WTC11 (cell line): ENCODE data around the gene ELANE. TPM values are rescaled to one million over a fixed set of nuclear protein-coding genes. Genes with fewer than 3 reads are reported as not detected.

Experiments used
- ATF2 ChIP-seq: sonication (generic); formaldehyde crosslinking; IDR thresholded peaks from 2 replicates; pipeline ENCODE4 v1.8.1; 2022; ENCODE audit warnings: low read depth, missing genetic modification reagents, borderline replicate concordance
- CDX4 ChIP-seq: fragments of 250-450 bp; sonication (Bioruptor Pico); IDR thresholded peaks from 2 replicates; pipeline ENCODE4 v1.9.0; 2021; ENCODE audit warnings: moderate library complexity, mild to moderate bottlenecking, inconsistent platforms, borderline replicate concordance
- ESRRA ChIP-seq: sonication (generic); formaldehyde crosslinking; IDR thresholded peaks from 2 replicates; pipeline ENCODE4 v1.8.1; 2022; ENCODE audit warnings: mild to moderate bottlenecking, missing genetic modification reagents, borderline replicate concordance
- FOXJ3 ChIP-seq: sonication (generic); formaldehyde crosslinking; IDR thresholded peaks from 2 replicates; pipeline ENCODE4 v1.9.0; 2021; ENCODE audit warnings: missing genetic modification reagents, mild to moderate bottlenecking, borderline replicate concordance
- FOXP4 ChIP-seq: sonication (generic); formaldehyde crosslinking; IDR thresholded peaks from 2 replicates; pipeline ENCODE4 v1.8.0; 2022; ENCODE audit warnings: mild to moderate bottlenecking, missing genetic modification reagents
- GABPB1 ChIP-seq: sonication (generic); formaldehyde crosslinking; IDR thresholded peaks from 2 replicates; pipeline ENCODE4 v1.8.1; 2023; ENCODE audit warnings: mild to moderate bottlenecking, missing genetic modification reagents
- HMGA2 ChIP-seq: fragments of 250-450 bp; sonication (Bioruptor Pico); IDR thresholded peaks from 2 replicates; pipeline ENCODE4 v1.4.0; 2021; ENCODE audit warnings: mild to moderate bottlenecking, moderate library complexity
- NR1H2 ChIP-seq: sonication (generic); formaldehyde crosslinking; IDR thresholded peaks from 2 replicates; pipeline ENCODE4 v1.9.0; 2021; ENCODE audit warnings: mild to moderate bottlenecking, moderate library complexity, missing genetic modification reagents
- RORB ChIP-seq: fragments of 250-450 bp; sonication (Bioruptor Pico); IDR thresholded peaks from 2 replicates; pipeline ENCODE4 v1.9.0; 2021; ENCODE audit warnings: mild to moderate bottlenecking
- SMAD3 ChIP-seq: sonication (generic); formaldehyde crosslinking; IDR thresholded peaks from 2 replicates; pipeline ENCODE4 v1.8.0; 2022; ENCODE audit warnings: missing genetic modification reagents, mild to moderate bottlenecking, borderline replicate concordance
- ZNF263 ChIP-seq: sonication (generic); formaldehyde crosslinking; IDR thresholded peaks from 2 replicates; pipeline ENCODE4 v1.8.1; 2022; ENCODE audit warnings: low read depth, mild to moderate bottlenecking, moderate library complexity, missing genetic modification reagents
- ZNF425 ChIP-seq: fragments of 250-450 bp; sonication (Bioruptor Pico); conservative IDR thresholded peaks from 2 replicates; pipeline ENCODE4 v1.9.0; 2021; ENCODE audit warnings: mild to moderate bottlenecking
- ZNF532 ChIP-seq: fragments of 250-450 bp; sonication (Bioruptor Pico); IDR thresholded peaks from 2 replicates; pipeline ENCODE4 v1.9.0; 2021; ENCODE audit warnings: mild to moderate bottlenecking, borderline replicate concordance
- total RNA-seq: library from RNA; stranded (reverse); gene quantifications from 3 replicates; pipeline ENCODE4 v1.2.3, GENCODE V29; 2021
- TF ChIP-seq, protein P1 (sequence below): sonication (generic); formaldehyde crosslinking; IDR thresholded peaks from 2 replicates; pipeline ENCODE4 v1.8.1; 2023; ENCODE audit warnings: mild to moderate bottlenecking, missing genetic modification reagents, moderate library complexity
- TF ChIP-seq, protein P2 (sequence below): sonication (generic); formaldehyde crosslinking; IDR thresholded peaks from 2 replicates; pipeline ENCODE4 v1.8.1; 2023; ENCODE audit warnings: mild to moderate bottlenecking, missing genetic modification reagents, borderline replicate concordance

ELANE gene
- total RNA-seq, 1 experiment from 2014 or later = not detected

- TF ChIP-seq ZNF532 (no peak), ESRRA (CRISPR knock-in tag) (0 out of 2 replicates have a peak, but pooled peaks have one; percentile 8), ATF2 (no peak), ZNF425 (CRISPR knock-in tag) (no peak), SMAD3 (CRISPR knock-in tag) (0 out of 2 replicates have a peak, but pooled peaks have one; percentile 32), RORB (CRISPR knock-in tag) (no peak), CDX4 (CRISPR knock-in tag) (no peak), FOXJ3 (CRISPR knock-in tag) (no peak), ZNF263 (CRISPR knock-in tag) (no peak), FOXP4 (peak; percentile 97), NR1H2 (CRISPR knock-in tag) (no peak), HMGA2 (CRISPR knock-in tag) (no peak), GABPB1 (no peak)
- TF ChIP-seq, protein P1, sequence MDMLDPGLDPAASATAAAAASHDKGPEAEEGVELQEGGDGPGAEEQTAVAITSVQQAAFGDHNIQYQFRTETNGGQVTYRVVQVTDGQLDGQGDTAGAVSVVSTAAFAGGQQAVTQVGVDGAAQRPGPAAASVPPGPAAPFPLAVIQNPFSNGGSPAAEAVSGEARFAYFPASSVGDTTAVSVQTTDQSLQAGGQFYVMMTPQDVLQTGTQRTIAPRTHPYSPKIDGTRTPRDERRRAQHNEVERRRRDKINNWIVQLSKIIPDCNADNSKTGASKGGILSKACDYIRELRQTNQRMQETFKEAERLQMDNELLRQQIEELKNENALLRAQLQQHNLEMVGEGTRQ (CRISPR knock-in tag) = peak; percentile 62
- TF ChIP-seq, protein P2, sequence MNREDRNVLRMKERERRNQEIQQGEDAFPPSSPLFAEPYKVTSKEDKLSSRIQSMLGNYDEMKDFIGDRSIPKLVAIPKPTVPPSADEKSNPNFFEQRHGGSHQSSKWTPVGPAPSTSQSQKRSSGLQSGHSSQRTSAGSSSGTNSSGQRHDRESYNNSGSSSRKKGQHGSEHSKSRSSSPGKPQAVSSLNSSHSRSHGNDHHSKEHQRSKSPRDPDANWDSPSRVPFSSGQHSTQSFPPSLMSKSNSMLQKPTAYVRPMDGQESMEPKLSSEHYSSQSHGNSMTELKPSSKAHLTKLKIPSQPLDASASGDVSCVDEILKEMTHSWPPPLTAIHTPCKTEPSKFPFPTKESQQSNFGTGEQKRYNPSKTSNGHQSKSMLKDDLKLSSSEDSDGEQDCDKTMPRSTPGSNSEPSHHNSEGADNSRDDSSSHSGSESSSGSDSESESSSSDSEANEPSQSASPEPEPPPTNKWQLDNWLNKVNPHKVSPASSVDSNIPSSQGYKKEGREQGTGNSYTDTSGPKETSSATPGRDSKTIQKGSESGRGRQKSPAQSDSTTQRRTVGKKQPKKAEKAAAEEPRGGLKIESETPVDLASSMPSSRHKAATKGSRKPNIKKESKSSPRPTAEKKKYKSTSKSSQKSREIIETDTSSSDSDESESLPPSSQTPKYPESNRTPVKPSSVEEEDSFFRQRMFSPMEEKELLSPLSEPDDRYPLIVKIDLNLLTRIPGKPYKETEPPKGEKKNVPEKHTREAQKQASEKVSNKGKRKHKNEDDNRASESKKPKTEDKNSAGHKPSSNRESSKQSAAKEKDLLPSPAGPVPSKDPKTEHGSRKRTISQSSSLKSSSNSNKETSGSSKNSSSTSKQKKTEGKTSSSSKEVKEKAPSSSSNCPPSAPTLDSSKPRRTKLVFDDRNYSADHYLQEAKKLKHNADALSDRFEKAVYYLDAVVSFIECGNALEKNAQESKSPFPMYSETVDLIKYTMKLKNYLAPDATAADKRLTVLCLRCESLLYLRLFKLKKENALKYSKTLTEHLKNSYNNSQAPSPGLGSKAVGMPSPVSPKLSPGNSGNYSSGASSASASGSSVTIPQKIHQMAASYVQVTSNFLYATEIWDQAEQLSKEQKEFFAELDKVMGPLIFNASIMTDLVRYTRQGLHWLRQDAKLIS (CRISPR knock-in tag) = no peak
- TF ChIP-seq, all 79 proteins: peak for 30
Measured at GRCh38 chr19:861756-862580, 9.9 kb downstream of the ELANE start (continued).
